Measurements from ENCODE around the gene GCLM. TPM values are rescaled to one million over a fixed set of nuclear protein-coding genes. Genes with fewer than 3 reads are reported as not detected.

The GCLM gene
- total and polyA plus RNA-seq, 8 donors = 2.1 to 10.4 (median 6.7) TPM

DNA sequence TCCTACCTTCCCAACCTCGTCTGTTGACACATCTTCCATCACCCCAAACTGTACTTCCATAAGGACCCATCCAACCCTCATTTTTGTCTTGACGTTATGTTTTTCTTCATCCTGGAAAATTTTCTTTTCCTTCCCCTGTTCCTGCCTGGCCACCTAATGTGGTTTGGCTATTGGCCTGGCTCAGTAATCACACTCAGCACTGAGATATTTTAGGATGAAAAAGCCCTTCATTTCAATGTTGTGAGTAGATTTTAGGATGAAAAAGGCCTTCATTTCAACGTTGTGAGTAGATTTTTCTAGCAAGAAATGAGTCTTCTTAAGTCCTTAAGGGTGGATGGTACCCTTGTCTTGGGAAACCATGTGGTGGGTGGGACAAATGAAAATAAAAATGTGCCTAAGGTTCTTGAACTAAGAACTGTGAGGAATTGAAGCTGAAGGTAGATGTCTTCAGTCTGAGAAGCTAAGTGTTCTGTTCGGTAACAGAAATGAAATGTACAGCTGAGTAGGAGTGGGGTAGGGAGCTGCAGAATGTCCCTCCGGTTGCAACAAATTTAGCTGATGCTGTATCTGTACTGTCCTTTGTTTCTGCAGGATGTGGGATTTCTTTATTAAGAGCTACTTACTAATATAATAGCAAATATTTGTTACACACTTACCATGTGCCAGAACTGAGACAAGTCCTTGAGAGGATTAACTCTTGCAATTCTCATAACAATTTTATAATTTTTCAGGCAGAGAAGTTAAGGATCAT, 66.3 kb downstream of the GCLM start:
- 86 to 91% methylated on average over 5 of the region's 5 CpGs for WGBS, 2 donors
- intact Hi-C loops (cut with DNase I) = no loop called here

DNA sequence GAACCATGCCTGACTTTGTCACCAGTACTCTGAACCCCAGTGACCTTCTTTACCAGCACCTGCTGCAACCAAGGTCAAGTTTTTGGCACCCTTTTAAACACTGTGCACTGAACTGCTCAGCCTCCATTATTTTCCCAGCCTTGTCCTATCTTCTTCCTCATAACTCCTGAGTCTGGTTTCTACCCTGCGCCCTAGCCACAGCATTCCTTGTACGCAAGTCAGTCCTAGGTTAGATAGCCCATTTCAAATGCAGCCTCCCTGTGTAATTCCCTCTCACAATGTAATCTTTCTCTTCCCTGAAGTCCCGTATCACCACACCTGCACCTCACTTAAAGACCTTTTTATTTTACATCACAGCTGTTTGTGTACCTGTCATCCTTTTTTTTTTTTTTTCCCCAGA, 67.5 kb downstream of the GCLM start:
- no peaks in the 10 kb centered on the region for H3K27me3 ChIP-seq
- H3K4me1 ChIP-seq = peaks cover 6 to 13% (median 10%) of the 10 kb centered on the region in 3 donors
- H3K9me3 ChIP-seq = no peaks in the 10 kb centered on the region
- DNase-seq (no peak), ATAC-seq (no peak), FAIRE-seq (no peak)
- intact Hi-C loops (cut with DNase I) = no loop called here
- H3K4me3 ChIP-seq = no peak overlapping the region
- no peak for TF ChIP-seq CTCF (IDR thresholded peaks at IDR 0.05)
- WGBS, 2 donors = 74 to 84% methylated on average over 3 of the region's 3 CpGs
- no peak overlapping the region for H3K27ac ChIP-seq
- H3K36me3 ChIP-seq = no peaks in the 10 kb centered on the region

More for the DNA sequence above, 66.3 kb downstream of the GCLM start:
- H3K36me3 ChIP-seq = no peaks in the 10 kb centered on the region
- H3K27ac ChIP-seq = no peak overlapping the region
- H3K4me1 ChIP-seq = peaks cover 6 to 13% (median 10%) of the 10 kb centered on the region in 3 donors
- no peak for FAIRE-seq
- no peak for ATAC-seq
- no peak for DNase-seq
- no peak for TF ChIP-seq CTCF (IDR thresholded peaks at IDR 0.05)
- H3K27me3 ChIP-seq = no peaks in the 10 kb centered on the region
- no peak overlapping the region for H3K4me3 ChIP-seq
- no peaks in the 10 kb centered on the region for H3K9me3 ChIP-seq

GRCh38 chr1:93840956-93841482, 68.2 kb downstream of the GCLM start:
- intact Hi-C loops (cut with DNase I) = no loop called here
- H3K4me1 ChIP-seq = peaks cover 6 to 13% (median 10%) of the 10 kb centered on the region in 3 donors
- no peaks in the 10 kb centered on the region for H3K27me3 ChIP-seq
- ATAC-seq = no peak
- no peak overlapping the region for H3K27ac ChIP-seq
- no peak for FAIRE-seq
- H3K36me3 ChIP-seq = no peaks in the 10 kb centered on the region
- WGBS, 2 donors = 90 to 96% methylated on average over 4 of the region's 4 CpGs
- no peak for DNase-seq
- TF ChIP-seq CTCF (IDR thresholded peaks at IDR 0.05) = no peak
- H3K4me3 ChIP-seq = no peak overlapping the region
- H3K9me3 ChIP-seq = no peaks in the 10 kb centered on the region

DNA sequence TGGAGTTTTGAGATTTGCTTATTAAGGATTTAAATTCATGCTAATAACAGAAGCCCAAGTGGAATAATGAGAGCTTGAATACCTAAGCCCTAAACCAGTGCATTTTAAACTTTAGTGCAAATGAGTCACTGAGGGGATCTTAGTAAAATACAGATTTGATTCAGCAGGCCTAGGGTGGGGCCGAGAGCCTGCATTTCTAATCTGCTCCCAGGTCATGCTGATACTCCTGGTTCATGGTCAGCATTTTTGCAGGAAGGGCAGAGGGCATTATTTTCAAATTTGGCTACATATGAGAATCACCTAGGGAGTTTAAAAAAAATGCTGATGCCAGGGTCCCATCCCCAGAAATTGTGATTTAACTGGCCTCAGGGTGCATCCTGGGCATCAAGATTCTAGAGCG, 69.5 kb downstream of the GCLM start:
- no peaks in the 10 kb centered on the region for H3K36me3 ChIP-seq
- no peak overlapping the region for H3K4me3 ChIP-seq
- no peak for TF ChIP-seq CTCF (IDR thresholded peaks at IDR 0.05)
- FAIRE-seq (no peak), DNase-seq (no peak), ATAC-seq (no peak)
- H3K9me3 ChIP-seq = no peaks in the 10 kb centered on the region
- no peaks in the 10 kb centered on the region for H3K27me3 ChIP-seq
- no peak overlapping the region for H3K27ac ChIP-seq
- WGBS, 2 donors = 95% methylated on average over 2 of the region's 2 CpGs
- peaks cover 0 to 4% (median 0%) of the 10 kb centered on the region in 3 donors for H3K4me1 ChIP-seq
- intact Hi-C loops (cut with DNase I) = no loop called here

DNA sequence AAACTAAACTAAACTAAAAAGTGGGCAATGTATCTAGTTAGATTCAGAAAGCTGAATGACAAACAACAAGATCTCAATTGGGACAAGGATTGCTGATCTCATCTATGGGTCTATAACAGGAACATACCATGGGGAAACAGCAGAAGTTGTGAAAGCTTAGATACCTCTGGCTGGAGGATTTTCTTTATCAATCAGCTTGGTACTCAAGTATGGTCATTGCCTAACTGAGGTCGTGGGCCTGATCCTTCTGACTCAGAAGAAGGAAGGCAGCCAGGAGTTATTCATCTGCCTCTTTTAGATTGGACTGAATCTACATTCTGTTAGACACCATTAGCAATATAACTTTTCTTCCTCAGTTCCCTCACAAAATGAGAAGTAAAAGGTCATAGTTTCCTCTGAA, 69.9 kb downstream of the GCLM start:
- H3K27me3 ChIP-seq = no peaks in the 10 kb centered on the region
- FAIRE-seq = no peak
- no peaks in the 10 kb centered on the region for H3K4me1 ChIP-seq
- ATAC-seq = peak in 1 of 4 donors; percentile 11
- H3K36me3 ChIP-seq = no peaks in the 10 kb centered on the region
- WGBS, 2 donors = 27 to 33% methylated on average over 1 of the region's 1 CpG
- no peak for DNase-seq
- H3K27ac ChIP-seq = no peak overlapping the region
- TF ChIP-seq CTCF (IDR thresholded peaks at IDR 0.05) = no peak
- no peak overlapping the region for H3K4me3 ChIP-seq
- no peaks in the 10 kb centered on the region for H3K9me3 ChIP-seq
- intact Hi-C loops (cut with DNase I) = no loop called here

All from pancreas (tissue), 10 donors.